Endothelial cell (in vitro differentiated cells): Measurements from ENCODE around the gene RORC. TPM values are rescaled to one million over a fixed set of nuclear protein-coding genes. Genes with fewer than 3 reads are reported as not detected.

Source experiments
- DNase-seq: peaks from one replicate; pipeline ENCODE4 v3.0.0; 2021; ENCODE audit warnings: low spot score
- H3K27ac Mint-ChIP-seq: one replicate; pipeline ENCODE4 v1.8.0; 2021; ENCODE audit warnings: mixed read lengths, inconsistent platforms; ENCODE audit not compliant: unreplicated experiment
- H3K27me3 Mint-ChIP-seq: one replicate; pipeline ENCODE4 v1.8.0; 2021; ENCODE audit warnings: mild to moderate bottlenecking, moderate library complexity, mixed read lengths, inconsistent platforms; ENCODE audit not compliant: unreplicated experiment
- H3K36me3 Mint-ChIP-seq: one replicate; pipeline ENCODE4 v1.8.0; 2021; ENCODE audit warnings: mild to moderate bottlenecking, low read depth, mixed read lengths, inconsistent platforms; ENCODE audit not compliant: unreplicated experiment
- H3K4me1 Mint-ChIP-seq: one replicate; pipeline ENCODE4 v1.8.0; 2021; ENCODE audit warnings: mild to moderate bottlenecking, mixed read lengths, inconsistent platforms; ENCODE audit not compliant: unreplicated experiment
- H3K4me3 Mint-ChIP-seq: one replicate; pipeline ENCODE4 v1.8.0; 2021; ENCODE audit warnings: mild to moderate bottlenecking, mixed read lengths, inconsistent platforms; ENCODE audit not compliant: unreplicated experiment
- H3K9me3 Mint-ChIP-seq: one replicate; pipeline ENCODE4 v1.8.0; 2021; ENCODE audit warnings: mixed read lengths, inconsistent platforms; ENCODE audit not compliant: unreplicated experiment
- total RNA-seq: library from RNA; stranded (reverse); fragmentation: NEBNext Ultra II Directional; extraction: Animal tissue kit (Norgen Biotek cat#: 25700); gene quantifications from one replicate; pipeline ENCODE4 v1.2.1, GENCODE V29; 2021; ENCODE audit not compliant: unreplicated experiment
- TF ChIP-seq, protein P1 (sequence below): fragments of 200-600 bp; sonication (generic); IDR thresholded peaks from one replicate; pipeline ENCODE4 v1.5.0; 2021; ENCODE audit warnings: antibody characterized with exemption; ENCODE audit not compliant: unreplicated experiment

The RORC gene
- total RNA-seq, 1 donor from 2014 or later, result 1.0 TPM

DNA sequence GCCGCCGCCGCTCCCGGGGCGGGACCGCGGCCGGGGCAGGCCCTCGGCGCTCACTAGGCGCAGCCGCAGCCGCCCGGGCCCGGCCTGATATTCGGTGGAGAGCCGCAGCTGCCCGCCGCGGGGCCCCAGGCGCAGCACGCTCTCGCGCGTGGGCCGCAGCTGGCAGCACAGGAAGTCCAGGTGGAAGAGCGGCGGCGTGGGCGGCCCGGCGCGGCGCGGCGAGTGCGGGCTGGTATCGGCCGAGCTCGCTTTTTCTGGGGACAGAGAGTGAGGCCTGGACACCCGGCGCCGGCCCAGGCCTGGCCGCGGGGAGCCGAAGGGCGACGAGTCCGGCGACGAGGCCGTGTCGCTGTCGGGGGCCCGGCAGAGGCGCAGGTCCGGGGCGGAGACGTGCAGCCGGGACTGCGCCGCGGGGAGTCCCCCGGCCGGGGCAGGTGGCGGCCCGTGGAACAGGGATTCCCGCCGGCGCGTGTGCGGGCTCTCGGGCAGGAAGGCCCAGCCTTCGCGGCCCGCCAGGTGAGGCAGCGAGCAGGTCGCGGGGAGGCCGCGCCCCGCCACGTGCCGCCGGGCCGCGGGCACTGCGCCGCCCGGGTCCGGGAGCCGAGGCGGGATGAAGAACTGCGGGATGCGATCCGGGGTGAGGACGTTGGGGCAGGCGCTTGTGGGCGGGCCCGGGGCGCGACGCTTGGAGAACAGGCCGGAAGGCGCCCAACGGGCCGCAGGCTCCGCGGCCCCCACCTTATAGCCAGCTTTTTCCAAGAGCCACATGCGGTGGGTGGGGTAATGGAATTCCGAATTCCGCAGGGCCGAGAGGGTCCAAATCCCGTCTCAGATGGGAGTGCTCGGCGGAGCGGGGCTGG is 6.8 kb upstream of the RORC start:
- Mint-ChIP-seq H3K9me3 (no peaks in the 10 kb centered on the region), H3K4me3 (peak overlapping the region; percentile 73), H3K27ac (no peak overlapping the region), H3K27me3 (peaks cover 18% of the 10 kb centered on the region), H3K36me3 (peaks cover 10% of the 10 kb centered on the region), H3K4me1 (peaks cover 46% of the 10 kb centered on the region)
- no peak for DNase-seq
- TF ChIP-seq, protein P1, sequence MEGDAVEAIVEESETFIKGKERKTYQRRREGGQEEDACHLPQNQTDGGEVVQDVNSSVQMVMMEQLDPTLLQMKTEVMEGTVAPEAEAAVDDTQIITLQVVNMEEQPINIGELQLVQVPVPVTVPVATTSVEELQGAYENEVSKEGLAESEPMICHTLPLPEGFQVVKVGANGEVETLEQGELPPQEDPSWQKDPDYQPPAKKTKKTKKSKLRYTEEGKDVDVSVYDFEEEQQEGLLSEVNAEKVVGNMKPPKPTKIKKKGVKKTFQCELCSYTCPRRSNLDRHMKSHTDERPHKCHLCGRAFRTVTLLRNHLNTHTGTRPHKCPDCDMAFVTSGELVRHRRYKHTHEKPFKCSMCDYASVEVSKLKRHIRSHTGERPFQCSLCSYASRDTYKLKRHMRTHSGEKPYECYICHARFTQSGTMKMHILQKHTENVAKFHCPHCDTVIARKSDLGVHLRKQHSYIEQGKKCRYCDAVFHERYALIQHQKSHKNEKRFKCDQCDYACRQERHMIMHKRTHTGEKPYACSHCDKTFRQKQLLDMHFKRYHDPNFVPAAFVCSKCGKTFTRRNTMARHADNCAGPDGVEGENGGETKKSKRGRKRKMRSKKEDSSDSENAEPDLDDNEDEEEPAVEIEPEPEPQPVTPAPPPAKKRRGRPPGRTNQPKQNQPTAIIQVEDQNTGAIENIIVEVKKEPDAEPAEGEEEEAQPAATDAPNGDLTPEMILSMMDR, result no peak

- peak overlapping the region; percentile 76 for H3K4me3 Mint-ChIP-seq
- no peaks in the 10 kb centered on the region for H3K9me3 Mint-ChIP-seq
- no peak for DNase-seq
- peaks cover 46% of the 10 kb centered on the region for H3K4me1 Mint-ChIP-seq
- TF ChIP-seq, protein P1, result no peak
- peaks cover 10% of the 10 kb centered on the region for H3K36me3 Mint-ChIP-seq
- peaks cover 18% of the 10 kb centered on the region for H3K27me3 Mint-ChIP-seq
- H3K27ac Mint-ChIP-seq, result no peak overlapping the region
Measured at GRCh38 chr1:151837884-151838221, 6.3 kb upstream of the RORC start.

DNA sequence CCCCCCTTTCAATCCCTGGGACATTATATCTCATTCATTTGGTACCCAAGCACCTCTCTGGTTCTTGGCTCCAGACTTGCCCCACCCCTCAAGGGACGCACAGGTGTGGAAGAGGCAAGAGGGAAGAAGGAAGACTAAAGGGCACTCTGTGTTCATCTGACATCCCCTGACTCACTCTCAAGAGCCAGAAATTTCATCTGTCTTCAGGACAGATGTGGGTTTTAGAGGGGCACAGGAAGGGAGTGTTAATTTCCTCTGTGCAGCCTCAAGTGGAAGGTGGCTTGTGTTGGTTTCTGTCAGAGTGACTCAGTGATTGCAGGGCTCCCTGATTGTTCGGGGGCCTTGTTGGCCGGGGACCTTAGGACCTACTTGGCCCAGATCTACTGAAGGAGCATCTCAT is 5.6 kb upstream of the RORC start:
- Mint-ChIP-seq H3K4me3 (peak overlapping the region; percentile 76), H3K4me1 (peaks cover 45% of the 10 kb centered on the region), H3K9me3 (no peaks in the 10 kb centered on the region), H3K27me3 (peaks cover 20% of the 10 kb centered on the region), H3K36me3 (peaks cover 10% of the 10 kb centered on the region), H3K27ac (no peak overlapping the region)
- TF ChIP-seq, protein P1, result no peak
- no peak for DNase-seq

DNA sequence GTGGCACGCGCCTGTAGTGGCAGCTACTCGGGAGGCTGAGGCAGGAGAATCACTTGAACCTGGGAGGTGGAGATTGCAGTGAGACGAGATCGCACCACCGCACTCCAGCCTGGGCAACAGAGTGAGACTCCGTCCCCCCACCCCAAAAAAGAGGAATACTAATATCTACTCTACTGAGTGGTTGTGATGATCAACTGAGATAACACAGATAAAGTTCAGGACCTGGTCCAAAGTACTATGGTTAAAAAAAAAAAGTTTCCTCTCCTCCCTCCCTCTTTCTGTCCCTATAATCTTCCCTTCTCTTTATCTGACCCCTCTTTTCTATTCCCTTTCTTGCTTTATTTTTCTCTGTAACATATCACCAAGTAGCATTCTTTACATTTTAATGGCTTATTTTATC is 4.0 kb upstream of the RORC start:
- Mint-ChIP-seq H3K4me1 (peaks cover 33% of the 10 kb centered on the region), H3K27ac (peak overlapping the region; percentile 7), H3K9me3 (no peaks in the 10 kb centered on the region), H3K36me3 (peaks cover 10% of the 10 kb centered on the region), H3K27me3 (peaks cover 20% of the 10 kb centered on the region), H3K4me3 (no peak overlapping the region)
- no peak for DNase-seq
- TF ChIP-seq, protein P1, result no peak

GRCh38 chr1:151834239-151834638 is 2.6 kb upstream of the RORC start:
- no peaks in the 10 kb centered on the region for H3K9me3 Mint-ChIP-seq
- TF ChIP-seq, protein P1, result no peak
- peaks cover 37% of the 10 kb centered on the region for H3K4me1 Mint-ChIP-seq
- H3K27ac Mint-ChIP-seq, result no peak overlapping the region
- H3K4me3 Mint-ChIP-seq, result no peak overlapping the region
- H3K27me3 Mint-ChIP-seq, result peaks cover 20% of the 10 kb centered on the region
- no peak for DNase-seq
- peaks cover 10% of the 10 kb centered on the region for H3K36me3 Mint-ChIP-seq
